Measurements from ENCODE around the gene GSTT2. TPM values are rescaled to one million over a fixed set of nuclear protein-coding genes. Genes with fewer than 3 reads are reported as not detected.

GSTT2 gene
- total RNA-seq, 1 donor from 2014 or later = 0.18 TPM

Other genes with a start within 250 kb of the GSTT2 start
- 2.5 and 3.0 TPM in 2 replicates for gene ZNF70, start 229.0 kb upstream of the GSTT2 start, total RNA-seq
- gene VPREB3, start 225.7 kb upstream of the GSTT2 start, total RNA-seq = not detected in 2 replicates
- gene C22orf15, start 217.1 kb upstream of the GSTT2 start, total RNA-seq = 0.32 and 0.57 TPM in 2 replicates
- 52.5 and 59.5 TPM in 2 replicates for gene CHCHD10, start 212.2 kb upstream of the GSTT2 start, total RNA-seq
- gene MMP11, start 207.3 kb upstream of the GSTT2 start, total RNA-seq = 0.45 and 0.73 TPM in 2 replicates
- gene SMARCB1, start 193.2 kb upstream of the GSTT2 start, total RNA-seq = 82.7 and 89.2 TPM in 2 replicates
- 12.5 and 15.0 TPM in 2 replicates for gene DERL3, start 141.1 kb upstream of the GSTT2 start, total RNA-seq
- gene SLC2A11, start 122.3 kb upstream of the GSTT2 start, total RNA-seq = 7.3 and 7.5 TPM in 2 replicates
- gene MIF, start 85.8 kb upstream of the GSTT2 start, total RNA-seq = 1,011 TPM in 2 replicates
- not detected in 2 replicates for gene GSTT2B, start 18.9 kb upstream of the GSTT2 start, total RNA-seq
- 4.7 and 5.8 TPM in 2 replicates for gene DDTL, start 13.2 kb upstream of the GSTT2 start, total RNA-seq
- 114 and 117 TPM in 2 replicates for gene DDT, start 5.7 kb upstream of the GSTT2 start, total RNA-seq
- not detected in 2 replicates for gene GSTT4, start 25.3 kb downstream of the GSTT2 start, total RNA-seq
- gene CABIN1, start 31.2 kb downstream of the GSTT2 start, total RNA-seq = 116 and 121 TPM in 2 replicates
- gene SUSD2, start 201.4 kb downstream of the GSTT2 start, total RNA-seq = 0.59 and 0.89 TPM in 2 replicates